Hypothalamus (tissue), 51 donors: ENCODE measurements around the gene MRPS30.
"Not testable (repeated sequence)": the region's sequence is repeated elsewhere in the genome, so short reads cannot be mapped to it uniquely, and the experiment has no call there.

Experiments used
- DNase-seq, 51 donors: peaks; one replicate each; lab custom pipeline; 2025; lab: John Stamatoyannopoulos, UW

The MRPS30 gene

DNA sequence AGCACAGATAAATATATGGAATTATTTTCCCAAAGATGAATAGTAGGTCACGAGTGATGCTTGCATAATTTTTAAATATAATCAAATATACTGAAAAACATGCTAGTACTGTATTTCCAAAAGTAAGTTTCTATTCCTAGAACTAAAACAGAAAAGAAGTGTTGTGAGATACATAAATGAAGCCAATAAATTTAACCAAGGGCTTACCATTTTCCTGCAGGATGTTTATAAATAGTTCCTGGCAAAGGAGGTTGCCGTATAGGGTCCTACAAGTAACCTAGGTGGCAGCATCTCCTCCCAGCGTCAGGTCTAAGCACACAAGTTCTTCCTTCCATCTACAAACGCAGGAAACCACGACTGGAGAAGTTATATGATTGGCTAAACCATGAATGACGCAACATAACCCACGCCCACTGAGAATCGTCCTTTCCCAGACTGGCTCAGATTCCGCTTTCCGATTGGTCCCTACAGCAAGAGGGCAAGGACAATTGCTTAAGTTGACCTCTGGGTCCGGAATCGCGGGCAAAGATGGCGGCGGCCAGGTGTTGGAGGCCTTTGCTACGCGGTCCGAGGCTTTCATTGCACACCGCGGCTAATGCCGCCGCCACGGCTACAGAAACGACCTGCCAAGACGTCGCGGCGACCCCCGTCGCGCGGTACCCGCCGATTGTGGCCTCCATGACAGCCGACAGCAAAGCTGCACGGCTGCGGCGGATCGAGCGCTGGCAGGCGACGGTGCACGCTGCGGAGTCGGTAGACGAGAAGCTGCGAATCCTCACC lies at the start of gene MRPS30:
TSS of gene MRPS30 (plus strand) at position 513 of the 780 bp plus-strand sequence. CDS start at position 529, 16 bp downstream.
- DNase-seq = peak; percentile 36 to 99 (median 89)

DNA sequence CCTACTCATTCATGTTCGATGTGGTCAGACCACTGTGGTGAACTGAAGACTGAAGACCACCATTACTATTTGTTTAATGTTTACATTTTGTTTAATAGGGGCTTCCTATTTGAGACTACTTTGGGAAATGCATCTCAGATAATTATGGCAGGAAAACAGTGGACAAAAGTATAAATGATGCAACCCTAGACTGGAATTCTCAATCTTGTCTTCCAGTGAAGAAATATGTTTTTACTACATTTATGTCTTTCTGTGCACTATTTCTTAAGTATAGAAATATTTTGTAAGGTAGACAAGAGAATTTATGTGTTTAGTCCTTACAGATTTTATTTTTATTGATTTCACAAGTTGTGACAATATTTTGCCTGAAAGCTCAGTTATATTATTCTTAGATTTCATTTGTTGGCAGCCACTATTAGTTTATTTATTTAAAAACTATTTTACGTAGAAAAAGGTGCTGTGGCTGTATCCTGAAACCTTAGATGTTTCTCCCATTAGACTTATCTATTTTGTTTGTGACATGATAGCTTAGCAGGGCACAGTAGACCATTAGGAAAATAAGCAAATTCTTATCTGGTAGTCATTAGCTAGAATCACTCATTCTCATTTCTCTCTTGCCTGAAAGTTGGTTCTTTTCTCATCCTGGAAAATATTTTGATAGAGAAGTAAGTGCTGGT lies 39.4 kb upstream of the MRPS30 start:
- DNase-seq = no peak

DNA sequence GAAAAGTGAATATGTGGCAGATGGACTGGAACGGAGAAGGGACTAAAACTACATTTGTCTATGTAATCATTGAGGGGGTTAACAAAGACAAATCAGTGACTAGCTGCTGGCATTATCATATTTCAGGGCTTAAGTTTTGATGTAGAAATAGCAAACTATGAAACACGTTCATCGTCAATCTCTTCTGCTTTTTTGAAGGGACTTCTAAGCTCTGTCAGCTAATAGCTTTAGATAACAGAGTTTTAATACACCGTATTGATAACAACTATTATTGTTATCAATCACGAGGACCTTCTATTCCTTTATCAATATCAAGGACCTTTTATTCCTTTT lies 38.9 kb upstream of the MRPS30 start:
- DNase-seq = no peak

DNA sequence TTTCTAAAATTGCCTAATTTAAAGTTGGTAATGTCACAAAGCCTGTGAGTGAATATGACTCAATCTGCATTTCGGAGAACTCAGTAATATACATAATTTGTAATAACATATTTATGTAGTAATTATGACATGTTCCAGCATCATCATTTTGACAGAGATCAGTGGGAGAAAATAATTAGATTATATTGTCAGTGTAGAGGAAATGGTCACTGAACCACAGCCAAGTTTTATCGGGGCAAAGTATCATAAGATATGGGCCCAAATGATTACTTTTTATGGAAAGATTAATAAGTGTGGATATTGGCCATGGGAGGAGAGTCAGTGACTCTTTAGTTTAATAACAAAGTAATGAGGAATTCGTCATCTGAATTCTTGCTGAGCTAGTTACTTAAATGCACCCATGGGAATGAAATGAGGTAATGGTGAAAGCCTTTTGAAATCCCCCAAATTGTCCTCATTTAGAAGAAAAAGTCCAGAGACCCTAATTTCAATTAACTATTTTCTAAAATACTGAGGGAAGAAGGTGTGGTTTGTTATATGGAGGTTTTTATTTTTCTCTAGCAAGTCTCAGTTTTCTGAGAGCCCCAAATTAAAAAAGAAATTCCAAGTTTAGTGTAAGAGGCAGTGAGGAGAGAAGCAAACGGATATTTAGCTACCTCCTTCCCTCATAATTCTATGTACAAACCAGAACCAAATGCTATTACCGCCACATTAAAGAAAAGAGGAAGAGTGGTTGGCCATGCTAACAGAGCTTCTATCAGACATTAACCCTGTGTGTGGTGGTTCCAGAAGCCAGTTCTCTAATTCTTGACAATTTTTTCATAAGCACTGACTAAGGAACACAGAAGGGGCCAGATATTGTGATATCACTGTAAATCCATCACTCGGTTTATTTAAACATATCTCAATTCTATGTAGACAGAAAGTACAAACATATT lies 37.7 kb upstream of the MRPS30 start:
- DNase-seq = no peak

DNA sequence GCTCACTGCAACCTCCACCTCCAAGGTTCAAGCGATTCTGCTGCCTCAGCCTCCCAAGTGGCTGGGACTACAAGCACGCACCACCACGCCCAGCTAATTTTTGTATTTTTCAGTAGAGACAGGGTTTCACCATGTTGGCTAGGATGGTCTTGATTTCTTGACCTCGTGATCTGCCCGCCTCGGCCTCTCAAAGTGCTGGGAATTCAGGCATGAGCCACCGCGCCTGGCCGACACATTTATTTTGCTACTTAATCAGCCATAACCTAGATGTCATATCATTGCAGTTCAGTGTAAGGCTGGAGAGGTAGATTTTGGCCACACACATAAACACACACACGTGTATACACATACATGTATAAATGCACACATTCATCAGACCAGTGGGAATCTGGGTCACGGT lies 36.4 kb upstream of the MRPS30 start:
- not testable (repeated sequence) for DNase-seq

DNA sequence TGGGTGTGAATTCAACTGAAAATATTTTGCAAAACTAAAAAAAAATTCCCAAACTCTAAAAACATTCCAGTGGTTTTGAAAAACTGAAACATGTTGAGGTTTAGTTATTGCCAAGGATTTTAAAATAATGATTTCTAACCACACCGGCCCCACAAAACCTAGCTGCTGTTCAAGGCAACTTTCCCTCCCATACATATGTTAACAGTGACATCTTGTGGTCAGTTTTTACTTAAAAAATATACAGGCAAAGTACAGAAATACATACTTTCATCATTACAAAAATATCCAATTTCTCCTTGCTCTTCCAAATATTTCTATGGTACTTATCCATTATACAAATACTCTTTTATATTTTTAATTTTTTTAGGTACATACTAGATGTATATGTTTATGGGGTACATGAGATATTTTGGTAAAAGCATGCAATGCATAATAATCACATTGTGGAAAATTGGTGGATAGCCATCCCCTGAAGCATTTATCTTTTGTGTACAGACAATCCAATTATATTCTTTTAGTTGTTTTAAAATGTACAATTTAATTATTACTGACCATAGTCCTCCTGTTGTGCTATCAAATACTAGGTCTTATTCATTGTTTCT lies 34.4 kb upstream of the MRPS30 start:
- DNase-seq = peak in 1 of 51 donors; percentile 1

DNA sequence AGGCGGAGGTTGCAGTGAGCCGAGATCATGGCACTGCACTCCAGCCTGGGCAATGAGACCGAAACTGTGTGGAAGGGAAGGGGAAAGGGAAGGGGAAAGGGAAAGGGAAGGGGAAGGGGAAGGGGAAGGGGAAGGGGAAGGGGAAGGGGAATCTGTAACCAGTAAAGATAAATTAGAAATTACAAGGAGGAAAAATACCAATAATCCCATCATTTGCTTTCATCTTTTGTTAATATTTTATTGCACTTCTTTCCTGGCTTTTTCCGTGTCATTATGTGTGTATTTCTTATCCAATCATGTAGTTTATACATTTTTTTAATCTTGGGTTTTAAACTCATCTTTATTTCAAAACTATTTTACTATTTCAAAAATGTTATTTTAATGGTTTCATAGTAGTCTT lies 29.6 kb upstream of the MRPS30 start:
- DNase-seq = no peak

DNA sequence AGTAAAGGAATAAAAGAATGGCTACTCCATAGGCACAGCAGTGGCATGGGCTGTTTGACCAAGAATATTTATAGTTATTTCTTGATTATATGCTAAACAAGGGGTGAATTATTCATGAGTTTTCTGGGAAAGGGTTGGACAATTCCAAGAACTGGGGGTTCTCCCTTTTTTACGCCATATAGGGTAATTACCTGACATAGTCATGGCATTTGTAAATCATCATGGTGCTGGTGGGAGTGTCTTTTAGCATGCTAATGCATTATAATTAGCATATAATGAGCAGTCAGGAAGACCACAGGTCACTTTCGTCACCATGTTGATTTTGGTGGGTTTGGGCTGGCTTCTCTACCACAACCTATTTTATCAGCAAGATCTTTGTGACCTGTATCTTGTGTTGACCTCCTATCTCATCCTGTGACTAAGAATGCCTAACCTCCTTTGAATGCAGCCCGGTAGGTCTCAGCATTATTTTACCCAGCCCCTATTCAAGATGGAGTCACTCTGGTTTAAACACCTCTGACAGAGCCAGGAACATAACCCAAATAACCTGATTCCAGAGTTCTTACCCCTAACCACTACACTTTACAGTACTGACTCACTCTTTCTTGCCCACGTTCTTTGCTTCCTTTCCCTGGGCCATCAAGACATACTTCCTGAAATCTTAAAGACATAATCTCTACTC lies 25.0 kb upstream of the MRPS30 start:
- no peak for DNase-seq

DNA sequence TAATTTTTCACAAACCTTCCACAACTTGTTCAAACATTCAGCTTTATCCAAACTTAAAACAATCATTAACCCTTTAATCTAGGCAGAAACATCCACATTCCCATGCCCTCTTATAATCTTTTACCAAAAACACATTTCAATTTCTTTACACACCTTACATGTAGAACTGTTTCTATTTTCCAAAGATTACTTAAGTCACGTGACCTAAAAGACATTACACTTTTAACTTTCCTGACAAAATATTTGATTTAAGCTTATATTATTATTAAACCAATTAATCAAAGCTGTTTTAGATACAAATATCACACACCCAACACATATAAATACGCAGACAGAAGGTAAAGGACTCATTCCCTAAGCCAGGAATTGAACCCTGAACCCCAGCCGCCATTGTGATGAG lies 21.0 kb upstream of the MRPS30 start:
- no peak for DNase-seq

DNA sequence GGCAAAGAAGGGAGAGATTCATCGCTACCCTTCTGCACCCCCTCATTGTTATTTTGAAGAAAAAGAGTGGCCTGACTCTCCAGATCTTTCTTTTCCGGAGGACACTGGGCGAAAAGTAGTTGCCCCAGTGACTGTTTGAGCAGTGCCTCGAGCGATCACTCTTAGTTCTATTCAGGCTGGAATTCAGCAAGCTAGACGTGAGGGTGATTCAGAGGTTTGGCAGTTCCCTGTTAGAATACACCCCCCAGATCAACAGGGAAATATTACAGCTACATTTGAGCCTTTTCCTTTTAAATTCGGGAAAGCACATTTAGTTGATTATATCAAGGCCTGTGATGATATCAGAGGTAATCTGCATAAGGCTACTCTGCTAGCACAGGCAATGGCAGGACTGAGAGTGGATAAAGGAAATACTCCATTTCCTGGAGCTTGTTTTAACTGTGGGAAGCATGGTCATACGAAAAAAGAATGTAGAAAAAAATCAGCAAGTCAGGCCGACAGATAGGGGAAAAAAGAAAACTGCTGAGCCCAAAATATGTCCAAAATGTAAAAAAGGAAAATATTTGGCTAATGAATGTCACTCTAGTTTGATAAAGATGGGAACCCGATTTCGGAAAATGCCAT lies 19.3 kb upstream of the MRPS30 start:
- DNase-seq = not testable (repeated sequence)

DNA sequence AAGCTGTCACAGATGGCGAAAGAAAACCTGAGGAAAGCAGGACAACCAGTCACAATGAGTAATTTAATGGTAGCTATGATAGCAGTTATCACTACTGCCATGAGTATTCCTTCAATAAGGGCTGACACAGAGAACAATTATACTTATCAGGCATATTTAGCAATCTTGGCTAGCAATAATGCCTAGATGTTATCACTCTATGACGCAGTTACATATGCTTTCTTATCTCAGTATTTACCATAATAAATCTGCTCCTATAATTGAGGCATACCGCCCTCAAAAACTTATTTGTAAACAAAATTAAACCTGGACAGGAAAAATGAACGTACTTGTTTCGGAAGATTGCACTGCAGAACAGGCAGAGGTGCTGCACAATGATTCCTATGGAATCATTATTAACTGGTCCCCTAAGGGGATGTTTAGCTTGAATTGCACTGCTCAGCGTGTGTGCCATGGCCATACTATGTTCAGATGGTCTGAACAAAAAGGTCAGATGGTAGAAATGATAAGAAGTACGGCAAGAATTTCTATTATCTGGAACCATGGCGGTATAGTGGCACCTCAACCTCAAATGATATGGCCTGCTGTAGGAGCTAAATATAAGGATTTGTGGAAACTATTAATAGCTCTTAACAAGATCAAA lies 16.6 kb upstream of the MRPS30 start:
- DNase-seq = not testable (repeated sequence)

DNA sequence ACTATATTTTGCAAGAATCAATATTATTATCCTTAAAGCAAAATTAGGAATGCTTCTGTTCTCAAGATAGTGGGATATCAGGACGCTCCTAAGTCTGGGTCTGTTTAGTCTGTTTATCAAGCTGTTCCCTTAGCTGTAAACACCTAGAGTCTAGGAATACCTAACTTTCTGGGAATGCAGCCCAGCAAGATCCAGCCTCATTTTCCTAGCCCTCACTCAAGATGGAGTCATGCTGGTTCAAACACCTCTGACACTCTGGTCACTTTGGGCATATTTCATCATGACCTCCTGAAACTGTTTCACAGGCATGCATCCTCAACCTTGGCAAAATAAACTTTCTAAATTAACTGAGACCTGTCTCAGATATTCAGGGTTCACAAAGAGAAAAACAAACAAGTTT lies 14.4 kb upstream of the MRPS30 start:
- no peak for DNase-seq

DNA sequence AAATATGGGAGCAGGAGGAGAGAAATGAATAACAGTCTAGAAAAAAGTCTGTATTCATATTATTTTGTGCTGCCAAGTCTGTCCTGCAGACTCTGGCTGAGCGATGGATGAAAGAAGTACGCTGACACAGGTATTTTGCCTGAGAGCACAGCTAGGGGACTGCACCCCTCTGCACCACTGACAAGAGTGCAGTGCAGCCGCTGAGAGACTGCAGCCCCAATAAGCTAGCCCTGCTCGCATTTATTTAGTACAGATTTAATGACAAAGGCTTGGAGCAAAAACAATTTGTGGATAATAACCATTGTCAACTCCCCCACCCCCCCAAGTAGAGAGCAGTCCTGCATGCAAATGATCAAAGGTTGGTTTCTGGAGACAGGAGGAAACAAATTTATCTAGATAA lies 13.3 kb upstream of the MRPS30 start:
- no peak for DNase-seq

DNA sequence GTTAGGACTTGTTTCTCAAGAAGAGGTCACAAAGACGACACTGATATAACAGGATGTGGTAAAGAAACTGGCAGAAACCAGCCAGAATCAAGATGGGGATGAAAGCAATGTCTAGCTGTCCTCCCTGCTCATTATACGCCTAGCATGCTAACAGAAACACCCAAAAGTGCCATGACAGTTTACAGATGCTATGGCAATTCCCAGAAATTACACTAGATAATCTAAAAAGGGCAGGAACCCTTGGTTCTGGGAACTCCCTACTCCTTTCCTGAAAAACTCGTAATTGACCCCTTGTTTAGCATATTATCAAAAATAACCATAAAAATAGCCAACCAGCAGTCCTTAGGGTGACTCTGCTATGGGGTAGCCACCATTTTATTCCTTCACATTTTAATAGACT lies 10.9 kb upstream of the MRPS30 start:
- DNase-seq = no peak

DNA sequence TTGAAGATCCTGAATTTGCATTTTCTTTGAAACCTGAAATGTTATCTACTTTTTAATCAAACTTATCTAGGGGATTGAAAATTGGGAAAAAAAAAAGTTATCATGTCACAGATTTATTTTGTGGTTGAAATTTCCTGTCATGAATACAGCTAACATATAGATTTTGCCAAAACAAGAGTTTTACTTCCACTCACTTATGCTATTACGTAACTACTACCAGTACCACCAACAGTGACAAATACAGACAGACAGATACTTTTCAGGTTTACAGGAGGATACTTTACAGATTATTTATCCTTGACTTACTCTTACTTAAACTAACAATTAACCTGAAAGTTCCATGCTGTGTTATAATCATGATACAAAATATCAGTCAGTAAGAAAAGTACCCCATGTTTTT lies 6.8 kb upstream of the MRPS30 start:
- no peak for DNase-seq

DNA sequence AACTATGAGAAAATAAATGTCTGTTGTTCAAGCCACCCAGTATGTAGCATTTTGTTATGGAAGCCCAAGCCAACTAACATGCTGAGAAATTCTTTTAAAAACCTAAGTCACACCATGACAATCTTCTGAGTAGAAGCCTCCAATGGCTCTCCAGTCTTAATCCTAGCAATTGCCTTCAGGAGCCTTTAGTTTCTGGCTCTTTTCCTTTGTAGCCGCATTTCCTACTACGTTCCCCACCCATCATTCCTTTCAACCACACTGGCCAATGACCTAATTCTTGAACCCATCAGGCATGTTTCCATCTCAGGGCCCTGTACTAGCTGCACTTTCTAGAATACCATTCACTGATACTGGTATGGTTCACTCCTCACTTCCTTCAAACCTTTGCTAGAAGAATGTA lies 2.1 kb upstream of the MRPS30 start:
- DNase-seq = no peak

DNA sequence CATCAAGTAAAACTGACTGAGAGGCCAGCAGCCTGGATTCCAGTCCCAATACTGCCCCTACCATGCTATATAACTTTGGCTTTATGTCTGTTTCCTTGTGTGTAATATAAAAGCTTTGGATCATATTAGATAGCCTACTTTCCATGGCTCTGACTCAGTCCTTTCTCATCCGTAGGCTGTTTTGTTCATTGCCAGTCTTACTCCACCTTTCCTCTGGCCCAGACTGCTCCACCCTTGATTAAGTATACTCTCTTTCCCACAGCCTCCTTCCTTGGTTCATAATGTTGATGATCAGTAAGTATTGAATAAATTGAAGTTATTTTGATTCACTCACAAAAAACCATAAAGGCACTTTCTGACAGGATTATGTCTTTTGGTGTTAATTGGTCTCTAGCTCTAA lies 1.5 kb upstream of the MRPS30 start:
- no peak for DNase-seq

DNA sequence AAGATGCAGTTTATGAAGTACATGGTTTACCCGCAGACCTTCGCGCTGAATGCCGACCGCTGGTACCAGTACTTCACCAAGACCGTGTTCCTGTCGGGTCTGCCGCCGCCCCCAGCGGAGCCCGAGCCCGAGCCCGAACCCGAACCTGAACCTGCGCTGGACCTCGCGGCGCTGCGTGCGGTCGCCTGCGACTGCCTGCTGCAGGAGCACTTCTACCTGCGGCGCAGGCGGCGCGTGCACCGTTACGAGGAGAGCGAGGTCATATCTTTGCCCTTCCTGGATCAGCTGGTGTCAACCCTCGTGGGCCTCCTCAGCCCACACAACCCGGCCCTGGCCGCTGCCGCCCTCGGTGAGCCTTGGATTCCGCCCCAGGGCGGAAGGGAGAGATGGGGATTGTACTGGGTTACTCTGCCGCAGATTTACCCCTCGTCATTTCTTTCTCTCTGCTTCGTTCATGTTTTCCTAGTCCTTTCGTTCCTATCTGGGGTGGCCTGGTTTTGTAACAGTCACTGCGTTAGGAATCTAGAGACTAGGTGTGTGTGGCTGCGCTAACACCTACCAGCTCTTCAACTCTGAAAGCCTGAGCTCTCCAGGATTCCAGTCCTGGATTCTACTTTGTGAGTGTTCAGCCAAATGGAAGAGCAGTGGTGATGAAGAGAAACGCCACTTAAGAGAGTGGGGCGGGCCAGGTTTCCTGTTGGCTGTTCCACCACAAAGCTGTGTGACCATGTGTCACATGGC lies 638 bp downstream of the MRPS30 start:
- DNase-seq = peak in 43 of 51 donors; percentile 1 to 75 (median 46)
